ENCODE results near the gene DTNBP1. TPM values are rescaled to one million over a fixed set of nuclear protein-coding genes. Genes with fewer than 3 reads are reported as not detected.

Gene DTNBP1
- total and polyA plus RNA-seq, 2 of the 8 experiments (the other 6 are each of a cell fraction or from before 2014, with no cell fraction given), result 13.5 to 22.1 TPM

GRCh38 chr6:15491255-15491985 lies 171.4 kb downstream of the DTNBP1 start (continued):
- TF ChIP-seq USF2 (IDR thresholded peaks at IDR 0.05; ENCODE audit: low read length), result no peak
- peak; percentile 77 to 81 for TF ChIP-seq RAD21 (IDR thresholded peaks at IDR 0.05 in 1 of 2, conservative IDR thresholded peaks at IDR 0.05 in 1 of 2; ENCODE audit: low read depth in 2 of 2, low read length in 2 of 2)
- TF ChIP-seq, protein P1, sequence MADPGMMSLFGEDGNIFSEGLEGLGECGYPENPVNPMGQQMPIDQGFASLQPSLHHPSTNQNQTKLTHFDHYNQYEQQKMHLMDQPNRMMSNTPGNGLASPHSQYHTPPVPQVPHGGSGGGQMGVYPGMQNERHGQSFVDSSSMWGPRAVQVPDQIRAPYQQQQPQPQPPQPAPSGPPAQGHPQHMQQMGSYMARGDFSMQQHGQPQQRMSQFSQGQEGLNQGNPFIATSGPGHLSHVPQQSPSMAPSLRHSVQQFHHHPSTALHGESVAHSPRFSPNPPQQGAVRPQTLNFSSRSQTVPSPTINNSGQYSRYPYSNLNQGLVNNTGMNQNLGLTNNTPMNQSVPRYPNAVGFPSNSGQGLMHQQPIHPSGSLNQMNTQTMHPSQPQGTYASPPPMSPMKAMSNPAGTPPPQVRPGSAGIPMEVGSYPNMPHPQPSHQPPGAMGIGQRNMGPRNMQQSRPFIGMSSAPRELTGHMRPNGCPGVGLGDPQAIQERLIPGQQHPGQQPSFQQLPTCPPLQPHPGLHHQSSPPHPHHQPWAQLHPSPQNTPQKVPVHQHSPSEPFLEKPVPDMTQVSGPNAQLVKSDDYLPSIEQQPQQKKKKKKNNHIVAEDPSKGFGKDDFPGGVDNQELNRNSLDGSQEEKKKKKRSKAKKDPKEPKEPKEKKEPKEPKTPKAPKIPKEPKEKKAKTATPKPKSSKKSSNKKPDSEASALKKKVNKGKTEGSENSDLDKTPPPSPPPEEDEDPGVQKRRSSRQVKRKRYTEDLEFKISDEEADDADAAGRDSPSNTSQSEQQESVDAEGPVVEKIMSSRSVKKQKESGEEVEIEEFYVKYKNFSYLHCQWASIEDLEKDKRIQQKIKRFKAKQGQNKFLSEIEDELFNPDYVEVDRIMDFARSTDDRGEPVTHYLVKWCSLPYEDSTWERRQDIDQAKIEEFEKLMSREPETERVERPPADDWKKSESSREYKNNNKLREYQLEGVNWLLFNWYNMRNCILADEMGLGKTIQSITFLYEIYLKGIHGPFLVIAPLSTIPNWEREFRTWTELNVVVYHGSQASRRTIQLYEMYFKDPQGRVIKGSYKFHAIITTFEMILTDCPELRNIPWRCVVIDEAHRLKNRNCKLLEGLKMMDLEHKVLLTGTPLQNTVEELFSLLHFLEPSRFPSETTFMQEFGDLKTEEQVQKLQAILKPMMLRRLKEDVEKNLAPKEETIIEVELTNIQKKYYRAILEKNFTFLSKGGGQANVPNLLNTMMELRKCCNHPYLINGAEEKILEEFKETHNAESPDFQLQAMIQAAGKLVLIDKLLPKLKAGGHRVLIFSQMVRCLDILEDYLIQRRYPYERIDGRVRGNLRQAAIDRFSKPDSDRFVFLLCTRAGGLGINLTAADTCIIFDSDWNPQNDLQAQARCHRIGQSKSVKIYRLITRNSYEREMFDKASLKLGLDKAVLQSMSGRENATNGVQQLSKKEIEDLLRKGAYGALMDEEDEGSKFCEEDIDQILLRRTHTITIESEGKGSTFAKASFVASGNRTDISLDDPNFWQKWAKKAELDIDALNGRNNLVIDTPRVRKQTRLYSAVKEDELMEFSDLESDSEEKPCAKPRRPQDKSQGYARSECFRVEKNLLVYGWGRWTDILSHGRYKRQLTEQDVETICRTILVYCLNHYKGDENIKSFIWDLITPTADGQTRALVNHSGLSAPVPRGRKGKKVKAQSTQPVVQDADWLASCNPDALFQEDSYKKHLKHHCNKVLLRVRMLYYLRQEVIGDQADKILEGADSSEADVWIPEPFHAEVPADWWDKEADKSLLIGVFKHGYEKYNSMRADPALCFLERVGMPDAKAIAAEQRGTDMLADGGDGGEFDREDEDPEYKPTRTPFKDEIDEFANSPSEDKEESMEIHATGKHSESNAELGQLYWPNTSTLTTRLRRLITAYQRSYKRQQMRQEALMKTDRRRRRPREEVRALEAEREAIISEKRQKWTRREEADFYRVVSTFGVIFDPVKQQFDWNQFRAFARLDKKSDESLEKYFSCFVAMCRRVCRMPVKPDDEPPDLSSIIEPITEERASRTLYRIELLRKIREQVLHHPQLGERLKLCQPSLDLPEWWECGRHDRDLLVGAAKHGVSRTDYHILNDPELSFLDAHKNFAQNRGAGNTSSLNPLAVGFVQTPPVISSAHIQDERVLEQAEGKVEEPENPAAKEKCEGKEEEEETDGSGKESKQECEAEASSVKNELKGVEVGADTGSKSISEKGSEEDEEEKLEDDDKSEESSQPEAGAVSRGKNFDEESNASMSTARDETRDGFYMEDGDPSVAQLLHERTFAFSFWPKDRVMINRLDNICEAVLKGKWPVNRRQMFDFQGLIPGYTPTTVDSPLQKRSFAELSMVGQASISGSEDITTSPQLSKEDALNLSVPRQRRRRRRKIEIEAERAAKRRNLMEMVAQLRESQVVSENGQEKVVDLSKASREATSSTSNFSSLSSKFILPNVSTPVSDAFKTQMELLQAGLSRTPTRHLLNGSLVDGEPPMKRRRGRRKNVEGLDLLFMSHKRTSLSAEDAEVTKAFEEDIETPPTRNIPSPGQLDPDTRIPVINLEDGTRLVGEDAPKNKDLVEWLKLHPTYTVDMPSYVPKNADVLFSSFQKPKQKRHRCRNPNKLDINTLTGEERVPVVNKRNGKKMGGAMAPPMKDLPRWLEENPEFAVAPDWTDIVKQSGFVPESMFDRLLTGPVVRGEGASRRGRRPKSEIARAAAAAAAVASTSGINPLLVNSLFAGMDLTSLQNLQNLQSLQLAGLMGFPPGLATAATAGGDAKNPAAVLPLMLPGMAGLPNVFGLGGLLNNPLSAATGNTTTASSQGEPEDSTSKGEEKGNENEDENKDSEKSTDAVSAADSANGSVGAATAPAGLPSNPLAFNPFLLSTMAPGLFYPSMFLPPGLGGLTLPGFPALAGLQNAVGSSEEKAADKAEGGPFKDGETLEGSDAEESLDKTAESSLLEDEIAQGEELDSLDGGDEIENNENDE (IDR thresholded peaks at IDR 0.05; ENCODE audit: insufficient replicate concordance, low read length), result no peak
- no peak for TF ChIP-seq CREB1 (IDR thresholded peaks at IDR 0.05)
- TF ChIP-seq POLR2AphosphoS5 (IDR thresholded peaks at IDR 0.05; ENCODE audit: low read depth, low read length), result peak; percentile 37; the same call in 1 of the 2 replicates
- TF ChIP-seq NRF1 (IDR thresholded peaks at IDR 0.05; ENCODE audit: low read depth, low read length), result no peak
- no peak for TF ChIP-seq RFX5 (IDR thresholded peaks at IDR 0.05; ENCODE audit: borderline replicate concordance, low read depth, low read length)
- TF ChIP-seq POLR2A (IDR thresholded peaks at IDR 0.05; ENCODE audit: control extremely low read depth in 1 of 2, low read depth in 2 of 2, low read length in 2 of 2), result no peak
- no peak for TF ChIP-seq SP4 (IDR thresholded peaks at IDR 0.05; ENCODE audit: low read length)
